HG03064 (cell line): ENCODE data around the gene C10orf62.
A peak's percentile ranks its signal among the peaks of the same experiment; 100 is the strongest.
"Not testable (repeated sequence)": the region's sequence is repeated elsewhere in the genome, so short reads cannot be mapped to it uniquely, and the experiment has no call there.

Experiments
- ATAC-seq: cut with Tn5 transposase; IDR thresholded peaks from one replicate; pipeline ENCODE4 v1.9.1; 2021; ENCODE audit warnings: low read depth; ENCODE audit not compliant: unreplicated experiment

Gene C10orf62

GRCh38 chr10:97618285-97618684, 28.8 kb downstream of the C10orf62 start:
- ATAC-seq = no peak

- no peak for ATAC-seq
Observed at GRCh38 chr10:97618733-97619132, 29.2 kb downstream of the C10orf62 start.

GRCh38 chr10:97623277-97623676, 33.8 kb downstream of the C10orf62 start:
- ATAC-seq = no peak

- no peak for ATAC-seq
Observed at GRCh38 chr10:97627731-97628130, 38.2 kb downstream of the C10orf62 start.

- no peak for ATAC-seq
Observed at GRCh38 chr10:97628228-97628627, 38.7 kb downstream of the C10orf62 start.

- no peak for ATAC-seq
Observed at GRCh38 chr10:97629289-97629688, 39.8 kb downstream of the C10orf62 start.

- ATAC-seq = no peak
Observed at GRCh38 chr10:97631098-97631497, 41.6 kb downstream of the C10orf62 start.

GRCh38 chr10:97632949-97633884, 43.7 kb downstream of the C10orf62 start, which contains the start of gene MORN4:
TSS of gene MORN4 (minus strand) at chr10:97633500. CDS start at chr10:97619653, 13,847 bp downstream.
- peak; percentile 97 for ATAC-seq

- ATAC-seq = no peak
Observed at GRCh38 chr10:97633921-97634320, 44.4 kb downstream of the C10orf62 start.

- no peak for ATAC-seq
Observed at GRCh38 chr10:97635577-97635976, 46.1 kb downstream of the C10orf62 start.

GRCh38 chr10:97639090-97639489, 49.6 kb downstream of the C10orf62 start:
- ATAC-seq = not testable (repeated sequence)

GRCh38 chr10:97640174-97640867, 50.8 kb downstream of the C10orf62 start, which contains the start of gene PI4K2A:
TSS of gene PI4K2A (plus strand) at chr10:97640671. CDS start at chr10:97640743, 72 bp downstream.
- peak; percentile 98 for ATAC-seq
